HEK293 (cell line): Measurements from ENCODE around the gene FHL3.

ENCODE experiments used
- CTCF ChIA-PET: fragments of 350-600 bp; formaldehyde crosslinking; extraction: SDS; loops from one replicate; lab custom pipeline; 2021; ENCODE audit warnings: antibody characterized with exemption; lab: Yijun Ruan, JAX
- POLR2A ChIA-PET: fragments of 300-600 bp; formaldehyde crosslinking; extraction: SDS; loops from one replicate; lab custom pipeline; 2020; ENCODE audit warnings: antibody characterized with exemption, inconsistent platforms; lab: Yijun Ruan, JAX
- H3K27ac ChIP-seq: fragments of 200-500 bp; sonication (Bioruptor generic); 2 replicates; pipeline ENCODE4 v1.5.1; 2014; ENCODE audit warnings: low read depth, low read length, control low read depth, inconsistent platforms; ENCODE audit errors: extremely low read depth
- H3K36me3 ChIP-seq, 2 experiments: fragments of 200-500 bp in 1 of 2; sonication (Bioruptor generic) in 1 of 2; 1 replicate in 1 of 2; 2 replicates in 1 of 2; pipeline ENCODE4 v1.5.1; 2014 to 2017; ENCODE audit warnings: inconsistent platforms in 2 of 2, low read length in 2 of 2; ENCODE audit not compliant: control insufficient read depth in 2 of 2, insufficient read depth in 1 of 2
- H3K4me1 ChIP-seq: fragments of 200-500 bp; sonication (Bioruptor generic); 2 replicates; pipeline ENCODE4 v1.5.1; 2014; ENCODE audit warnings: mild to moderate bottlenecking, low read length, inconsistent platforms; ENCODE audit not compliant: control insufficient read depth, insufficient read depth
- H3K4me3 ChIP-seq: 2 replicates; pipeline ENCODE4 v1.5.1; 2011; ENCODE audit warnings: low read depth, mild to moderate bottlenecking, control low read depth, low read length, moderate library complexity
- H3K9me3 ChIP-seq: fragments of 200-500 bp; sonication (Bioruptor generic); 2 replicates; pipeline ENCODE4 v1.5.1; 2014; ENCODE audit warnings: low read depth, low read length, inconsistent platforms; ENCODE audit not compliant: control insufficient read depth, insufficient read depth
- MZF1 ChIP-seq: fragments of 450-650 bp; formaldehyde crosslinking; IDR thresholded peaks from 2 replicates; pipeline ENCODE4 v1.5.1; 2017; ENCODE audit warnings: missing biosample characterization, missing genetic modification characterization, borderline replicate concordance
- ZBTB48 ChIP-seq: fragments of 450-650 bp; formaldehyde crosslinking; IDR thresholded peaks from 2 replicates; pipeline ENCODE4 v1.5.1; 2016; ENCODE audit warnings: missing biosample characterization, missing genetic modification characterization
- ZBTB8A ChIP-seq: fragments of 450-650 bp; formaldehyde crosslinking; IDR thresholded peaks from 2 replicates; pipeline ENCODE4 v1.5.1; 2016; ENCODE audit warnings: missing biosample characterization, missing genetic modification characterization
- ZIC2 ChIP-seq: fragments of 450-650 bp; formaldehyde crosslinking; IDR thresholded peaks from 2 replicates; pipeline ENCODE4 v1.5.1; 2016; ENCODE audit warnings: missing biosample characterization, missing genetic modification characterization
- ZNF114 ChIP-seq: fragments of 450-650 bp; formaldehyde crosslinking; IDR thresholded peaks from 2 replicates; pipeline ENCODE4 v1.5.0; 2017; ENCODE audit warnings: missing biosample characterization, missing genetic modification characterization
- ZNF2 ChIP-seq: fragments of 450-650 bp; formaldehyde crosslinking; IDR thresholded peaks from 2 replicates; pipeline ENCODE4 v1.5.1; 2016; ENCODE audit warnings: missing biosample characterization, missing genetic modification characterization
- ZNF292 ChIP-seq: fragments of 450-650 bp; formaldehyde crosslinking; IDR thresholded peaks from 2 replicates; pipeline ENCODE4 v1.5.1; 2016; ENCODE audit warnings: low read depth, missing biosample characterization, missing genetic modification characterization, borderline replicate concordance
- ZNF335 ChIP-seq: fragments of 450-650 bp; formaldehyde crosslinking; conservative IDR thresholded peaks from 2 replicates; pipeline ENCODE4 v1.5.1; 2016; ENCODE audit warnings: missing biosample characterization, missing genetic modification characterization
- ZNF48 ChIP-seq: fragments of 450-650 bp; formaldehyde crosslinking; IDR thresholded peaks from 2 replicates; pipeline ENCODE4 v1.5.1; 2016; ENCODE audit warnings: missing biosample characterization, missing genetic modification characterization
- ZNF600 ChIP-seq: fragments of 450-650 bp; formaldehyde crosslinking; IDR thresholded peaks from 2 replicates; pipeline ENCODE4 v1.5.1; 2016; ENCODE audit warnings: missing biosample characterization, missing genetic modification characterization
- ZNF626 ChIP-seq: fragments of 450-650 bp; sonication (Bioruptor Pico); formaldehyde crosslinking; IDR thresholded peaks from 2 replicates; pipeline ENCODE4 v1.5.1; 2018; ENCODE audit warnings: missing biosample characterization, missing genetic modification characterization, inconsistent platforms
- ZSCAN30 ChIP-seq: fragments of 450-650 bp; IDR thresholded peaks from 2 replicates; pipeline ENCODE4 v1.5.1; 2018; ENCODE audit warnings: missing biosample characterization, mild to moderate bottlenecking, missing genetic modification characterization, moderate library complexity
- TF ChIP-seq, protein P1 (sequence below): fragments of 450-650 bp; formaldehyde crosslinking; IDR thresholded peaks from 2 replicates; pipeline ENCODE4 v1.5.0; 2017; ENCODE audit warnings: missing biosample characterization, missing genetic modification characterization, borderline replicate concordance
- TF ChIP-seq, protein P2 (sequence below): fragments of 450-650 bp; formaldehyde crosslinking; IDR thresholded peaks from 2 replicates; pipeline ENCODE4 v1.5.1; 2016; ENCODE audit warnings: missing biosample characterization, missing genetic modification characterization
- TF ChIP-seq, protein P3 (sequence below): fragments of 450-650 bp; formaldehyde crosslinking; IDR thresholded peaks from 2 replicates; pipeline ENCODE4 v1.5.1; 2016; ENCODE audit warnings: missing biosample characterization, missing genetic modification characterization

The FHL3 gene, protein sequence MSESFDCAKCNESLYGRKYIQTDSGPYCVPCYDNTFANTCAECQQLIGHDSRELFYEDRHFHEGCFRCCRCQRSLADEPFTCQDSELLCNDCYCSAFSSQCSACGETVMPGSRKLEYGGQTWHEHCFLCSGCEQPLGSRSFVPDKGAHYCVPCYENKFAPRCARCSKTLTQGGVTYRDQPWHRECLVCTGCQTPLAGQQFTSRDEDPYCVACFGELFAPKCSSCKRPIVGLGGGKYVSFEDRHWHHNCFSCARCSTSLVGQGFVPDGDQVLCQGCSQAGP

DNA sequence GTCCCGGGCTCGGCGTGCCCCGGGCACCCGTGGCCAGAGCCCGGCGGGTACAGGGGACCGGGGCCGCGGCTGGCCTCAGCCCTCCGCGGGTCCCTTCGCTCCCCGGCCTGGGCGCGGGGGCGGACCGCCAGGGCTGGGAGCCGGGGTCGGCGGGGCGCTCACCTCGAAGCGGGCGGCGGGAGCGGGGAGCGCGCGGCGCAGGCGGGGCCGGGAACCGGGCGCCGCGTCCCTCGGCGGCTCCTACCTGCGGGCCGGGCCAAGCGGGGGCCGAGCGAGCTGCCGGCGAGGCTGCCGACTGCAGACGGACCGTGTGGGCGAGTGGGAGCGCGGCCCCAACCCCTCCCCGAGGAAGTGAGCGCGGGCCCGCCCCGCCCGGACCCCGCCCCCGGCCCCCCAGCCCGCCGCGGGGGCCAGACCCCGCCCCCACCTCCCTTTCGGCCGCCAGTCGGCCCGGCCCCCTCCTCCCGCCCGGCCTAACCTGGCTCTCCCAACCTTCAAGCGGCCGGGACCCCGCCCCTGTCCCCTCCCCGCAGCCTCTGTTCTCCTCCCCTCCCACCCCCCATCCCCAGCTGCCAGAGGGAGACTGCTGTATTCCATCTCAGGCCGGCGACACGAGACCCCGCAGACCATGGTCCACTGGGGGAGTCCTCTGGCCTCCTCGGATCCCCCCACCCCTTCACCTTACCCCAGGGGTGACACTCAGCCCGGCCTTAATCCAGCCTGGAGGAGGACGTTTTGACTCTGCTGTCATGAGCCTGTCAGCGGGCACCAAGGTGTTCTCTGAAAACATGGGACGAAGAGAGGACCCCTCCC, at the start of gene FHL3:
Gene FHL3, minus strand, starts transcription at position 320 of the 813 bp plus-strand sequence. CDS start 6,102 bp downstream, outside the sequence.
- Histone ChIP-seq H3K4me3 (peak within 1 kb of the TSS; percentile 49), H3K36me3 (no peaks in the 10 kb centered on the region), H3K4me1 (peaks cover 15% of the 10 kb centered on the region), H3K27ac (peak within 1 kb of the TSS; percentile 67; the same call in 1 of the 2 replicates), H3K9me3 (no peaks in the 10 kb centered on the region)
- CTCF ChIA-PET = no interaction called here
- POLR2A ChIA-PET = interaction anchor here (0.6 to 0.7 kb wide), 3 partner anchors 17 to 915 kb away, joined by 3 to 8 read pairs (median 4); no protein-coding TSS in a partner anchor
- TF ChIP-seq ZNF292 (tag by site-specific recombination) (no peak), ZNF2 (no peak), ZNF600 (tag by site-specific recombination) (peak; percentile 95), ZIC2 (tag by site-specific recombination) (no peak), MZF1 (tag by site-specific recombination) (no peak), ZSCAN30 (tag by site-specific recombination) (no peak), ZBTB48 (tag by site-specific recombination) (no peak), ZBTB8A (tag by site-specific recombination) (peak; percentile 36; the same call in 1 of the 2 replicates), ZNF335 (tag by site-specific recombination) (peak; percentile 38; the same call in 1 of the 2 replicates), ZNF626 (tag by site-specific recombination) (no peak), ZNF114 (tag by site-specific recombination) (no peak), ZNF48 (no peak)
- TF ChIP-seq, protein P1, sequence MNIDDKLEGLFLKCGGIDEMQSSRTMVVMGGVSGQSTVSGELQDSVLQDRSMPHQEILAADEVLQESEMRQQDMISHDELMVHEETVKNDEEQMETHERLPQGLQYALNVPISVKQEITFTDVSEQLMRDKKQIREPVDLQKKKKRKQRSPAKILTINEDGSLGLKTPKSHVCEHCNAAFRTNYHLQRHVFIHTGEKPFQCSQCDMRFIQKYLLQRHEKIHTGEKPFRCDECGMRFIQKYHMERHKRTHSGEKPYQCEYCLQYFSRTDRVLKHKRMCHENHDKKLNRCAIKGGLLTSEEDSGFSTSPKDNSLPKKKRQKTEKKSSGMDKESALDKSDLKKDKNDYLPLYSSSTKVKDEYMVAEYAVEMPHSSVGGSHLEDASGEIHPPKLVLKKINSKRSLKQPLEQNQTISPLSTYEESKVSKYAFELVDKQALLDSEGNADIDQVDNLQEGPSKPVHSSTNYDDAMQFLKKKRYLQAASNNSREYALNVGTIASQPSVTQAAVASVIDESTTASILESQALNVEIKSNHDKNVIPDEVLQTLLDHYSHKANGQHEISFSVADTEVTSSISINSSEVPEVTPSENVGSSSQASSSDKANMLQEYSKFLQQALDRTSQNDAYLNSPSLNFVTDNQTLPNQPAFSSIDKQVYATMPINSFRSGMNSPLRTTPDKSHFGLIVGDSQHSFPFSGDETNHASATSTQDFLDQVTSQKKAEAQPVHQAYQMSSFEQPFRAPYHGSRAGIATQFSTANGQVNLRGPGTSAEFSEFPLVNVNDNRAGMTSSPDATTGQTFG (tag by site-specific recombination) = no peak
- TF ChIP-seq, protein P2, sequence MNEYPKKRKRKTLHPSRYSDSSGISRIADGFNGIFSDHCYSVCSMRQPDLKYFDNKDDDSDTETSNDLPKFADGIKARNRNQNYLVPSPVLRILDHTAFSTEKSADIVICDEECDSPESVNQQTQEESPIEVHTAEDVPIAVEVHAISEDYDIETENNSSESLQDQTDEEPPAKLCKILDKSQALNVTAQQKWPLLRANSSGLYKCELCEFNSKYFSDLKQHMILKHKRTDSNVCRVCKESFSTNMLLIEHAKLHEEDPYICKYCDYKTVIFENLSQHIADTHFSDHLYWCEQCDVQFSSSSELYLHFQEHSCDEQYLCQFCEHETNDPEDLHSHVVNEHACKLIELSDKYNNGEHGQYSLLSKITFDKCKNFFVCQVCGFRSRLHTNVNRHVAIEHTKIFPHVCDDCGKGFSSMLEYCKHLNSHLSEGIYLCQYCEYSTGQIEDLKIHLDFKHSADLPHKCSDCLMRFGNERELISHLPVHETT (tag by site-specific recombination) = no peak
- TF ChIP-seq, protein P3, sequence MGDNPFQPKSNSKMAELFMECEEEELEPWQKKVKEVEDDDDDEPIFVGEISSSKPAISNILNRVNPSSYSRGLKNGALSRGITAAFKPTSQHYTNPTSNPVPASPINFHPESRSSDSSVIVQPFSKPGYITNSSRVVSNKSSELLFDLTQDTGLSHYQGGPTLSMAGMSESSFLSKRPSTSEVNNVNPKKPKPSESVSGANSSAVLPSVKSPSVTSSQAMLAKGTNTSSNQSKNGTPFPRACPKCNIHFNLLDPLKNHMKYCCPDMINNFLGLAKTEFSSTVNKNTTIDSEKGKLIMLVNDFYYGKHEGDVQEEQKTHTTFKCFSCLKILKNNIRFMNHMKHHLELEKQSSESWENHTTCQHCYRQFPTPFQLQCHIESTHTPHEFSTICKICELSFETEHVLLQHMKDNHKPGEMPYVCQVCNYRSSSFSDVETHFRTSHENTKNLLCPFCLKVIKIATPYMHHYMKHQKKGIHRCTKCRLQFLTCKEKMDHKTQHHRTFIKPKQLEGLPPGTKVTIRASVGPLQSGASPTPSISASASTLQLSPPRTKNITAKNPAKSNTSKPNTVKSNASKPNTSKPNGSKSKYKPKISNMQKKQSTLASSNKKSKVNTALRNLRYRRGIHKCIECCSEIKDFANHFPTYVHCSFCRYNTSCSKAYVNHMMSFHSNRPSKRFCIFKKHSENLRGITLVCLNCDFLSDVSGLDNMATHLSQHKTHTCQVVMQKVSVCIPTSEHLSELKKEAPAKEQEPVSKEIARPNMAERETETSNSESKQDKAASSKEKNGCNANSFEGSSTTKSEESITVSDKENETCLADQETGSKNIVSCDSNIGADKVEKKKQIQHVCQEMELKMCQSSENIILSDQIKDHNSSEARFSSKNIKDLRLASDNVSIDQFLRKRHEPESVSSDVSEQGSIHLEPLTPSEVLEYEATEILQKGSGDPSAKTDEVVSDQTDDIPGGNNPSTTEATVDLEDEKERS (tag by site-specific recombination) = no peak
